Nephron (organoid): ENCODE measurements around the gene SYNDIG1.

ENCODE experiments used
- H3K27ac Mint-ChIP-seq, 3 experiments: 2 replicates each; pipeline ENCODE4 v1.8.0; 2020; ENCODE audit warnings: mixed read lengths in 3 of 3, mild to moderate bottlenecking in 2 of 3, moderate library complexity in 1 of 3
- H3K27me3 Mint-ChIP-seq: 2 replicates; pipeline ENCODE4 v1.8.0; 2021; ENCODE audit warnings: low read depth, mild to moderate bottlenecking, moderate library complexity, mixed read lengths
- H3K36me3 Mint-ChIP-seq: 2 replicates; pipeline ENCODE4 v1.8.0; 2020; ENCODE audit warnings: low read depth, mixed read lengths
- H3K4me1 Mint-ChIP-seq: 2 replicates; pipeline ENCODE4 v1.8.0; 2020; ENCODE audit warnings: mixed read lengths
- H3K4me3 Mint-ChIP-seq, 3 experiments: 2 replicates each; pipeline ENCODE4 v1.8.0; 2020; ENCODE audit warnings: mild to moderate bottlenecking in 3 of 3, mixed read lengths in 3 of 3, moderate library complexity in 2 of 3
- H3K9me3 Mint-ChIP-seq: 2 replicates; pipeline ENCODE4 v1.8.0; 2020; ENCODE audit warnings: mixed read lengths
- CTCF ChIP-seq, 3 experiments: fragments of 200-600 bp; sonication (generic); IDR thresholded peaks; one replicate each; pipeline ENCODE4 v1.5.0; 2021; ENCODE audit warnings: antibody characterized with exemption in 3 of 3; ENCODE audit not compliant: unreplicated experiment in 3 of 3

SYNDIG1 gene

GRCh38 chr20:24518515-24518914 lies 49.1 kb downstream of the SYNDIG1 start:
- Mint-ChIP-seq H3K4me1 (no peaks in the 10 kb centered on the region), H3K9me3 (peaks cover 11% of the 10 kb centered on the region), H3K4me3 (no peak overlapping the region), H3K27ac (no peak overlapping the region), H3K36me3 (no peaks in the 10 kb centered on the region), H3K27me3 (peaks cover 6% of the 10 kb centered on the region)
- no peak for TF ChIP-seq CTCF (IDR thresholded peaks at IDR 0.05; ENCODE audit: unreplicated experiment in 3 of 3)

DNA sequence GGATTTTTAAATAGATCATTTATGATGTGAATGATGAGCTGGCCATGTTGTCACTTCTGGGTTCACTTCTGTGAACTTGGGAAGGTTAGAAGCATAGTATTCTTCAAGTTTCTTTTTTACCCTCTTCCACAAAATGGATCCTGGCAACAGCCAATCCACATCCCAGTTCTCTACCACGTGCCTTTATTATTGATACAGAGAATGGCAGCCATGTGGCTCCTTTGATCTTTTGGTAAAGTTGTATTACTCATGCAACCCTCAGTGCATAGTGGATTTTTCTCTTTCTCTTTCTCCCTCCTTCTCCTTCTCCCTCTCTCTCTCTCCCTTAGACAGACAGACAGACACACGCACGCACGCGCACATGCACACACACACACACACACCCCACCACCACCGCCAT lies 50.0 kb downstream of the SYNDIG1 start:
- H3K9me3 Mint-ChIP-seq, result peaks cover 11% of the 10 kb centered on the region

DNA sequence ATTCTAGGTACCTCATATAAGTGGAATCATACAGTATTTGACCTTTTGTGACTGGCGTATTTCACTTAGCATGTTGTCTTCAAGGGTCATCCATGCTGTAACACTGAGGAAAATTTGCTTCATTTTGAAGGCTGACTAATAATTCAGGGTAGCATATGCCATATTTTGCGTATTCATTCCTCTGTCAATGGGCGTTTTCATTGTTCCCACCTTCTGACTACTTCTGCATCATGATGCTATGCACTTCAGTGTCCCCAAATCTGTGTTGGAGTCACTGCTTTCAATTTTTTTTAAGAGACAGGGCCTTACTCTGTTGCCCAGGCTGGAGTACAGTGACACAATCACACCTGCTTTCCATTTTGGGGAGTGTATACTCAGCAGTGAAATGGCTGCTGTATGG lies 51.6 kb downstream of the SYNDIG1 start:
- H3K4me3 Mint-ChIP-seq, result no peak overlapping the region
- no peaks in the 10 kb centered on the region for H3K36me3 Mint-ChIP-seq
- H3K9me3 Mint-ChIP-seq, result peaks cover 4% of the 10 kb centered on the region
- no peak overlapping the region for H3K27ac Mint-ChIP-seq
- TF ChIP-seq CTCF (IDR thresholded peaks at IDR 0.05; ENCODE audit: unreplicated experiment in 3 of 3), result no peak
- H3K4me1 Mint-ChIP-seq, result no peaks in the 10 kb centered on the region
- H3K27me3 Mint-ChIP-seq, result peaks cover 6% of the 10 kb centered on the region

More for the DNA sequence above, 50.0 kb downstream of the SYNDIG1 start:
- H3K27ac Mint-ChIP-seq, result no peak overlapping the region
- no peak for TF ChIP-seq CTCF (IDR thresholded peaks at IDR 0.05; ENCODE audit: unreplicated experiment in 3 of 3)
- H3K4me3 Mint-ChIP-seq, result no peak overlapping the region
- no peaks in the 10 kb centered on the region for H3K36me3 Mint-ChIP-seq
- H3K4me1 Mint-ChIP-seq, result no peaks in the 10 kb centered on the region
- H3K27me3 Mint-ChIP-seq, result peaks cover 6% of the 10 kb centered on the region

DNA sequence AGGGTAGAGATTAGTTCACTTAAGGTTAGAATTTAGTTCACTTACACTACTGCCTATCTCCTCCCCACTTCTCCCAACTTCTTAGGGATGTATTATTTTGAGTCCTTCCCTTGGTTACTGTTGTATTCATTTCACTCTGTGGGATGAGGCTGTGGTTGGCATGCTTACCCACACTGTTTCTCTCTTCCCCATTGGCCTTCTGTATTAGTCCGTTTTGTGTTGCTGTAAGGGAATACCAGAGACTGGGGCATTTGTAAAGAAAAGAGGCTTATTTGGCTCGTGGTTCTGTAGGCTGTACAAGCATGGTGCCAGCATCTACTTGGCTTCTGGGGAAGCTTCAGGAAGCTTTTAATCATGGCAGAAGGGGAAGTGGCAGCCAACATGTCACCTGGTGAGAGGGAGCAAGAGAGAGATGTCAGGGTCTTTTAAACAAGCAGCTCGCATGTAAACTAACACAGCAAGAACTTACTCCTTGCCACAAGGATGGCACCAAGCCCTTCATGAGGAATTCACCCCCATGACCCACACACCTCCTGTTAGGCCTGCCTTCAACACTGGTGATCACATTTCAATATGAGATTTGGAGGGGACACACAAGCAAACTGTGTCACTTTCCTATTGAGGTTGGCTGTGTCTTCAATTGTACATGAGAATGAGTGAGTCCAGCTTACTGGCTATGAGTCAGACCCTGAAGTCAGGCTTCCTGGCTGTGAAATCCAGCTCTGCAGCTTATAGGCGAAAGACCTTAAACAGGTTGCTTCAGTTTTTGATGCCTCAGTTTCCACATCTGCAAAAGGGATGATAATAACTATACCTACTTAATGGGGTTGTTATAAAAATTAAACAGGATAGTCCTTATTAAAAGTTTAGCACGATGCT lies 53.3 kb downstream of the SYNDIG1 start:
- Mint-ChIP-seq H3K36me3 (no peaks in the 10 kb centered on the region), H3K4me1 (no peaks in the 10 kb centered on the region), H3K27ac (no peak overlapping the region), H3K9me3 (no peaks in the 10 kb centered on the region), H3K27me3 (peaks cover 11% of the 10 kb centered on the region), H3K4me3 (no peak overlapping the region)
- no peak for TF ChIP-seq CTCF (IDR thresholded peaks at IDR 0.05; ENCODE audit: unreplicated experiment in 3 of 3)

DNA sequence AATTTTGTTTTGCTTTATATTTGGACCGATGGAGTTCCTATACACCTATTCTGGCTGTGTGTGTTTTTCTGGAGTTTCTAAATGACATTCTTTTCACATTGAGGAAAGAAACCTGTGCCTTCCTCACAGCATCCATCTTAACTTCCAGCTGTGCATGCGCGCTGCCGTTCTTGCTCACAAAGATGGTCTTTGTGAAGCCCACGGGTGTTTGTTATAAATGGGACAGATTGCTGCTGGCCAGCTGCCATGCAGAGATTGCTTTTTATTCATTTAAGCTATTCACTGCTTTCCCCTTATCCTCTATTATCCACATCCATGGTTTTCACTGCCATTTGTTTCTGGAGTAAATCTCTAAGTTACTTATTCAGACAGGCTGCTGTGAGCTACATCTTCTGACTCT lies 54.2 kb downstream of the SYNDIG1 start:
- no peak overlapping the region for H3K4me3 Mint-ChIP-seq
- H3K27ac Mint-ChIP-seq, result no peak overlapping the region
- no peaks in the 10 kb centered on the region for H3K9me3 Mint-ChIP-seq
- H3K27me3 Mint-ChIP-seq, result peaks cover 11% of the 10 kb centered on the region
- no peaks in the 10 kb centered on the region for H3K4me1 Mint-ChIP-seq
- no peaks in the 10 kb centered on the region for H3K36me3 Mint-ChIP-seq
- TF ChIP-seq CTCF (IDR thresholded peaks at IDR 0.05; ENCODE audit: unreplicated experiment in 3 of 3), result no peak
